Measurements from ENCODE around the gene SRP54. TPM values are rescaled to one million over a fixed set of nuclear protein-coding genes. Genes with fewer than 3 reads are reported as not detected.
A peak's percentile ranks its signal among the peaks of the same experiment; 100 is the strongest.
"Not testable (repeated sequence)": the region's sequence is repeated elsewhere in the genome, so short reads cannot be mapped to it uniquely, and the experiment has no call there.

The SRP54 gene
- total RNA-seq, 2 experiments from 2014 or later, result 60.2 to 61.5 TPM

GRCh38 chr14:35043046-35043445, 60.3 kb downstream of the SRP54 start:
- H3K27ac Mint-ChIP-seq, result no peak overlapping the region
- H3K9me3 Mint-ChIP-seq, result no peaks in the 10 kb centered on the region
- no peaks in the 10 kb centered on the region for H3K27me3 Mint-ChIP-seq
- POLR2A ChIA-PET, result interaction anchor here (1.3 kb wide), 1 partner anchor 361 kb away, joined by 3 read pairs; the partner anchor contains the start of gene NFKBIA
- peaks cover 3% of the 10 kb centered on the region for H3K36me3 Mint-ChIP-seq
- ATAC-seq (ENCODE audit: low read depth) (no peak), DNase-seq (no peak)
- H3K4me1 Mint-ChIP-seq, result peaks cover 20% of the 10 kb centered on the region
- H3K4me3 Mint-ChIP-seq, result no peak overlapping the region

- peaks cover 12% of the 10 kb centered on the region for H3K36me3 Mint-ChIP-seq
- POLR2A ChIA-PET, result interaction anchor here (0.7 to 2.3 kb wide), 10 partner anchors 64 to 359 kb away, joined by 3 to 47 read pairs (median 5); partner anchors contain the start of genes BAZ1A, NFKBIA, PPP2R3C and PRORP
- peak overlapping the region; percentile 98 for H3K27ac Mint-ChIP-seq
- ATAC-seq (ENCODE audit: low read depth), result no peak
- H3K27me3 Mint-ChIP-seq, result no peaks in the 10 kb centered on the region
- no peak for DNase-seq
- H3K9me3 Mint-ChIP-seq, result no peaks in the 10 kb centered on the region
- H3K4me1 Mint-ChIP-seq, result peaks cover 27% of the 10 kb centered on the region
- peak overlapping the region; percentile 89 for H3K4me3 Mint-ChIP-seq
Observed at GRCh38 chr14:35044939-35045797, 62.4 kb downstream of the SRP54 start.

DNA sequence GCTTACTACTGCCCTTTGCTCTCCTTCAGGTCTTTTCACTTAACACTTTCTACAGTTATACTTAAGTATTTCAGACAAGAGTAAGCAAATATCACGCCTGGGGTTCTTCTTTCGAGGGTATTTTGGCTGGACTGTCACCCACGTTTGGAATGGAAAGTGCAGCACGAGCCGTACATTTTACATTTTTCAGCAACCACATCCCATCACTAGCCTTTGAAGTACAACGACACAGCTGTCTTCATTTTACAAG, 62.9 kb downstream of the SRP54 start:
- Mint-ChIP-seq H3K4me1 (peaks cover 30% of the 10 kb centered on the region), H3K36me3 (peaks cover 14% of the 10 kb centered on the region), H3K9me3 (no peaks in the 10 kb centered on the region), H3K4me3 (peak overlapping the region; percentile 89), H3K27ac (peak overlapping the region; percentile 98), H3K27me3 (no peaks in the 10 kb centered on the region)
- ATAC-seq (ENCODE audit: low read depth) (no peak), DNase-seq (no peak)
- POLR2A ChIA-PET, result interaction anchor here (0.7 to 2.3 kb wide), 10 partner anchors 64 to 358 kb away, joined by 3 to 47 read pairs (median 5); partner anchors contain the start of genes BAZ1A, NFKBIA, PPP2R3C and PRORP

DNA sequence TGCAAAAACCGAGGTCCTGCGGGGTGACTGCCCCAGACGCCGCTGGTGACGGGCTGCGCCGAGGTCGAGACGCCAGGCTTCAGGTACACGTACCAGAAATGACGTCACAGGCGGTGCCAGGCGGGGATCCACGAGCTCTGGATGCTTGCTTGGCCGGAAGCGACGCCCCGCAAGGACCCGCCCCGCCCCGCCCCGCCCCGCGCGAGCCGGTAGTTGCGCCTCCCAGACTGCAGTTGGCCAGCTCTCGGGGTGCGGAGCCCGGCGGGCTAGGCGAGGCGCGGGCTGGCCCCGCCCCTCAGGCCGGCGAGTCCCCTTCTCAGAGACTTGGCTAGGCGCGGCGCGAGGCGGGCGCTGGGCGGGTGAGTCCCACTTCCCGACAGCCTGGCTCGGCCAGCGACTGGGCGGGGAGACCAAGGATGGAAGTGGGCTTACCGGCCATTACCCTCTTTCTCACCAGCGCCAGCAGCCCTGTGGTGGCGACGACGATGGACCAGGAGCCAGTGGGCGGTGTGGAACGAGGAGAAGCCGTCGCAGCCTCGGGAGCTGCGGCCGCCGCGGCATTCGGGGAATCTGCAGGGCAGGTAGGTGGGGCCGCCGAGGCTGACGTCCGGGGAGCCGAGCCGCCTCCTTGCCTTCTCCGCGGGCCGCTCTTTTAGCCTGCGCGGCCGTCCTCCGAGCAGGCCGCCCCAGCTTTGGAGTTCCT, 63.4 kb downstream of the SRP54 start, which contains the start of gene FAM177A1:
FAM177A1 (plus strand) TSS at position 225 of the 703 bp plus-strand sequence; CDS start at position 417, 192 bp downstream.
- no peaks in the 10 kb centered on the region for H3K27me3 Mint-ChIP-seq
- DNase-seq (peak; percentile 95), ATAC-seq (ENCODE audit: low read depth) (peak; percentile 95)
- peak within 1 kb of the TSS; percentile 98 for H3K27ac Mint-ChIP-seq
- H3K4me3 Mint-ChIP-seq, result peak within 1 kb of the TSS; percentile 89
- POLR2A ChIA-PET, result interaction anchor here (0.7 to 2.3 kb wide), 14 partner anchors 14 to 370 kb away, joined by 3 to 47 read pairs (median 4); partner anchors contain the start of genes BAZ1A, NFKBIA, PPP2R3C and PRORP
- H3K9me3 Mint-ChIP-seq, result no peaks in the 10 kb centered on the region
- H3K4me1 Mint-ChIP-seq, result peaks cover 31% of the 10 kb centered on the region
- H3K36me3 Mint-ChIP-seq, result peaks cover 15% of the 10 kb centered on the region

- Mint-ChIP-seq H3K36me3 (peaks cover 15% of the 10 kb centered on the region), H3K9me3 (no peaks in the 10 kb centered on the region), H3K4me1 (peaks cover 31% of the 10 kb centered on the region), H3K27me3 (no peaks in the 10 kb centered on the region), H3K4me3 (peak overlapping the region; percentile 89), H3K27ac (peak overlapping the region; percentile 98)
- POLR2A ChIA-PET, result interaction anchor here (0.6 to 2.3 kb wide), 16 partner anchors 13 to 472 kb away, joined by 3 to 47 read pairs (median 4); partner anchors contain the start of genes BAZ1A, NFKBIA, PPP2R3C and PRORP
- DNase-seq (no peak), ATAC-seq (ENCODE audit: low read depth) (peak; percentile 8)
Observed at GRCh38 chr14:35046751-35047536, 64.2 kb downstream of the SRP54 start.

- POLR2A ChIA-PET, result interaction anchor here (1.5 kb wide), 1 partner anchor 191 kb away, joined by 5 read pairs; no protein-coding TSS in a partner anchor
- Mint-ChIP-seq H3K36me3 (peaks cover 17% of the 10 kb centered on the region), H3K27ac (peak overlapping the region; percentile 34), H3K4me1 (peaks cover 31% of the 10 kb centered on the region), H3K27me3 (no peaks in the 10 kb centered on the region), H3K4me3 (peak overlapping the region; percentile 89), H3K9me3 (no peaks in the 10 kb centered on the region)
- no peak for ATAC-seq (ENCODE audit: low read depth)
- DNase-seq, result no peak
Observed at GRCh38 chr14:35047976-35048513, 65.3 kb downstream of the SRP54 start.

DNA sequence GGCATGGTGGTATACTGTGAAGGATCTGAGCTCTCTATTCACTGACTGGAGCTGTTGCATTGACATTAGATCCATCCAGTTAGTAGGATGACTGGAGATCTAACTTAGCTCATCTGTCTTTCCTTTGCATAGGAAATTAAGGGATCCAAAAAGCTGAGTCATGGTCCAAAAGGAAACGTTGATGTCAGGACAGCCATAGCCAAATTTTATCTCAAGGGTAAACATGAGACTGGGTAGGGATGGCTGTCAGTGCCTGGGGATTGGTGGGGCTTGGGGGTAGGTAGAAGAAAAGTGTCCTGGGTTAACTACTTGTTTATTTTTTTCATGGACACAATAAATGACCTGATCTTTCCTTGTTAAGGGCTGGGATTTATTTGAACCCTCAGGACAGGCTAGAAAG, 67.9 kb downstream of the SRP54 start:
- peaks cover 19% of the 10 kb centered on the region for H3K36me3 Mint-ChIP-seq
- DNase-seq, result no peak
- no peaks in the 10 kb centered on the region for H3K9me3 Mint-ChIP-seq
- no peak for ATAC-seq (ENCODE audit: low read depth)
- H3K4me3 Mint-ChIP-seq, result no peak overlapping the region
- peaks cover 24% of the 10 kb centered on the region for H3K4me1 Mint-ChIP-seq
- H3K27me3 Mint-ChIP-seq, result no peaks in the 10 kb centered on the region
- POLR2A ChIA-PET, result interaction anchor here (0.7 kb wide), 1 partner anchor 176 kb away, joined by 3 read pairs; the partner anchor contains the start of gene BAZ1A
- H3K27ac Mint-ChIP-seq, result no peak overlapping the region

DNA sequence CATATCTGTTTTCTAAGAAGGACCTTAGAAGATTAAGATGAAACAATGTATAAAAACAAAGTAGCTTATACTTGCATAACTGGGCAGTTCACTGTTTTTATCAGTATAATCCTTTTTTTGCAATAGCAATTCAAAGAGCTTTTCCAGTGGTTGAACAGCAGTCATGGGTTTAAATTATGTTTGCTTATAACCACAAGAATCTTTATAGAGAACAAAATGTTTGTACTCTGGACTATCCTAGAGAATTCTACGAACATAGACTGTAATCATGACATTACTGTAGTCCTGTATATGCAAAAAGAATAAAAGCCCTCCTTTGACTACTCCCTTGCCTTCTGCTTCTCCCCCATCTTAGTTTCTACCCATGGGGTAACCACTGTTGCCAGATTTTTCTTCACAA, 69.0 kb downstream of the SRP54 start:
- Mint-ChIP-seq H3K27me3 (no peaks in the 10 kb centered on the region), H3K4me1 (peaks cover 22% of the 10 kb centered on the region), H3K4me3 (no peak overlapping the region), H3K36me3 (peaks cover 19% of the 10 kb centered on the region), H3K9me3 (no peaks in the 10 kb centered on the region), H3K27ac (no peak overlapping the region)
- POLR2A ChIA-PET, result no interaction called here
- DNase-seq (no peak), ATAC-seq (ENCODE audit: low read depth) (no peak)

- Mint-ChIP-seq H3K27me3 (no peaks in the 10 kb centered on the region), H3K27ac (no peak overlapping the region), H3K4me3 (no peak overlapping the region), H3K9me3 (no peaks in the 10 kb centered on the region), H3K36me3 (peaks cover 19% of the 10 kb centered on the region), H3K4me1 (peaks cover 17% of the 10 kb centered on the region)
- POLR2A ChIA-PET, result interaction anchor here (0.5 kb wide), 1 partner anchor 54 kb away, joined by 4 read pairs; no protein-coding TSS in a partner anchor
- no peak for DNase-seq
- no peak for ATAC-seq (ENCODE audit: low read depth)
Observed at GRCh38 chr14:35052637-35053036, 69.8 kb downstream of the SRP54 start.

DNA sequence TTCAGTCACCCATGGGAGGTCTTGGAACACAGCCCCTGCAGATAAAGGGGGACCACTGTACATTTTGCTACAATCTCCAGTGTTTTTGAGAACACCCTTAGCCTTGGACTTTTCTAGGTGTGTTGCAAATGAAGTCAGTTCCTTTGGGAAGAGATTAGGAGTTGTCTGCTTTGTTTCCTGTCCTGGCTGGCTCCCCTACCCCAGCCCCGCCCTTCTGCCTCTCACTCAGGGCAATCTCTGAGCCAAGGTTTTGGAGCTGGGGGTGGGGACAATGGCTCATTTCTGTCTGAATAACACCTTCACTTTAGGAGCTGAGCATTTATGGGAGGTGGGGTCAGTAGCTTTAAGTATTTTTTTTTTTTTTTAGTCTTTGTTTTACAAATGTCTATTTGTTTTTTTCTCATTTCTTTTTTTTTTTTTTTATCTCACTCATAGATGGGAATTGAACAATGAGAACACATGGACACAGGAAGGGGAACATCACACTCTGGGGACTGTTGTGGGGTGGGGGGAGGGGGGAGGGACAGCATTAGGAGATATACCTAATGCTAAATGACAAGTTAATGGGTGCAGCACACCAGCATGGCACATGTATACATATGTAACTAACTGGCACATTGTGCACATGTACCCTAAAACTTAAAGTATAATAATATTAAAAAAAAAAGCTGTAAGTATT, 78.5 kb downstream of the SRP54 start:
- peaks cover 18% of the 10 kb centered on the region for H3K36me3 Mint-ChIP-seq
- H3K4me1 Mint-ChIP-seq; H3K27me3 Mint-ChIP-seq; ATAC-seq (ENCODE audit: low read depth); DNase-seq; H3K9me3 Mint-ChIP-seq; H3K27ac Mint-ChIP-seq; POLR2A ChIA-PET; H3K4me3 Mint-ChIP-seq: not testable (repeated sequence)

DNA sequence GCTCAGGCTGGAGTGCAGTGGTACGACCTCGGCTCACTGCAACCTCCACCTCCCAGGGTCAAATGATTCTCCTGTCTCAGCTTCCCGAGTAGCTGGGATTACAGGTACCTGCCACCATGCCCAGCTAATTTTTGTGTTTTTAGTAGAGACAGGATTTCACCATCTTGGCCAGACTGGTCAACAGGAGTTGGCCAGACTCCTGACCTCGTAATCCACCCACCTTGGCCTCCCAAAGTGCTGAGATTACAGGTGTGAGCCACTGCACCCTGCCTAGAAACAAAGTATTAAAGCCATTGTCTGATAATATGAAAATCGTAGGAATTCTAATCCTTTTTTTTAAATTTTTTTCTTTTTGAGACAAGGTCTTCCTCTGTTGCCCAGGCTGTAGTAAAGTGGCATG, 82.9 kb downstream of the SRP54 start:
- POLR2A ChIA-PET, result interaction anchor here (0.6 kb wide), 2 partner anchors 122 to 366 kb away, joined by 4 to 5 read pairs; no protein-coding TSS in a partner anchor
- peaks cover 31% of the 10 kb centered on the region for H3K36me3 Mint-ChIP-seq
- H3K4me1 Mint-ChIP-seq; ATAC-seq (ENCODE audit: low read depth); H3K27ac Mint-ChIP-seq; H3K27me3 Mint-ChIP-seq; H3K4me3 Mint-ChIP-seq; H3K9me3 Mint-ChIP-seq; DNase-seq: not testable (repeated sequence)
